ENCODE data around the gene MRPS26.

- TF ChIP-seq POLR2A (IDR thresholded peaks at IDR 0.05) = no peak
- TF ChIP-seq CTCF (IDR thresholded peaks at IDR 0.05) = no peak
- TF ChIP-seq POLR2AphosphoS5 (IDR thresholded peaks at IDR 0.05) = no peak
Observed at GRCh38 chr20:3011752-3012151, 34.1 kb upstream of the MRPS26 start.

Measured in breast epithelium (tissue), 3 donors.